Measurements from ENCODE around the gene PRKCA. TPM values are rescaled to one million over a fixed set of nuclear protein-coding genes. Genes with fewer than 3 reads are reported as not detected.
A peak's percentile ranks its signal among the peaks of the same experiment; 100 is the strongest.
"Not testable (repeated sequence)": the region's sequence is repeated elsewhere in the genome, so short reads cannot be mapped to it uniquely, and the experiment has no call there.

PRKCA gene
- 5.6 TPM for total RNA-seq
- long read RNA-seq, partial matches to known transcripts = 0 of 2 reads
- long read RNA-seq, other reads (novel, unspliced or antisense) = 1 of 2 reads

GRCh38 chr17:66301864-66302741, at the start of gene PRKCA:
Gene PRKCA, plus strand, starts transcription at chr17:66302613.
- Histone ChIP-seq H3K36me3 (no peaks in the 10 kb centered on the region), H3K27me3 (ENCODE audit: low read depth) (no peaks in the 10 kb centered on the region), H3K9me3 (replicated peaks) (no peaks in the 10 kb centered on the region), H3K27ac (replicated peaks) (peak within 1 kb of the TSS; percentile 82), H3K4me1 (peaks cover 27% of the 10 kb centered on the region), H3K4me3 (peak within 1 kb of the TSS; percentile 87)
- DNase-seq = peak; percentile 77
- no peak for TF ChIP-seq CTCF (IDR thresholded peaks at IDR 0.05; ENCODE audit: borderline replicate concordance)
- intact Hi-C loops (cut with micrococcal nuclease) = no loop called here

GRCh38 chr17:66253458-66253857, 49.0 kb upstream of the PRKCA start:
- H3K4me3 ChIP-seq; H3K36me3 ChIP-seq; H3K27me3 ChIP-seq (ENCODE audit: low read depth); DNase-seq; H3K27ac ChIP-seq (replicated peaks); H3K4me1 ChIP-seq; H3K9me3 ChIP-seq (replicated peaks): not testable (repeated sequence)
- intact Hi-C loops (cut with micrococcal nuclease) = loop anchor here (10.0 kb wide), 1 partner anchor 311 kb away; no protein-coding TSS in a partner anchor

GRCh38 chr17:66255112-66255511, 47.3 kb upstream of the PRKCA start:
- peak; percentile 83 for TF ChIP-seq CTCF (IDR thresholded peaks at IDR 0.05; ENCODE audit: borderline replicate concordance)
- intact Hi-C loops (cut with micrococcal nuclease) = loop anchor here (5.0 to 10.0 kb wide), 2 partner anchors 310 to 417 kb away; no protein-coding TSS in a partner anchor
- DNase-seq = no peak
- H3K27me3 ChIP-seq (ENCODE audit: low read depth) = no peaks in the 10 kb centered on the region
- no peak overlapping the region for H3K4me3 ChIP-seq
- no peaks in the 10 kb centered on the region for H3K4me1 ChIP-seq
- H3K36me3 ChIP-seq = no peaks in the 10 kb centered on the region
- no peaks in the 10 kb centered on the region for H3K9me3 ChIP-seq (replicated peaks)
- H3K27ac ChIP-seq (replicated peaks) = no peak overlapping the region

- no peaks in the 10 kb centered on the region for H3K9me3 ChIP-seq (replicated peaks)
- no peaks in the 10 kb centered on the region for H3K4me1 ChIP-seq
- no peaks in the 10 kb centered on the region for H3K27me3 ChIP-seq (ENCODE audit: low read depth)
- H3K27ac ChIP-seq (replicated peaks) = no peak overlapping the region
- no peaks in the 10 kb centered on the region for H3K36me3 ChIP-seq
- DNase-seq = no peak
- TF ChIP-seq CTCF (IDR thresholded peaks at IDR 0.05; ENCODE audit: borderline replicate concordance) = no peak
- H3K4me3 ChIP-seq = no peak overlapping the region
- intact Hi-C loops (cut with micrococcal nuclease) = loop anchor here (5.0 to 10.0 kb wide), 2 partner anchors 309 to 417 kb away; no protein-coding TSS in a partner anchor
These were observed 46.9 kb upstream of the PRKCA start for GRCh38 chr17:66255527-66255971.

GRCh38 chr17:66260275-66260674, 42.1 kb upstream of the PRKCA start:
- Histone ChIP-seq H3K9me3 (replicated peaks) (no peaks in the 10 kb centered on the region), H3K4me3 (no peak overlapping the region), H3K27me3 (ENCODE audit: low read depth) (peaks cover 25% of the 10 kb centered on the region), H3K27ac (replicated peaks) (no peak overlapping the region), H3K4me1 (no peaks in the 10 kb centered on the region), H3K36me3 (no peaks in the 10 kb centered on the region)
- TF ChIP-seq CTCF (IDR thresholded peaks at IDR 0.05; ENCODE audit: borderline replicate concordance) = no peak
- intact Hi-C loops (cut with micrococcal nuclease) = no loop called here
- no peak for DNase-seq

- no peaks in the 10 kb centered on the region for H3K9me3 ChIP-seq (replicated peaks)
- intact Hi-C loops (cut with micrococcal nuclease) = no loop called here
- DNase-seq = no peak
- H3K4me3 ChIP-seq = no peak overlapping the region
- no peak for TF ChIP-seq CTCF (IDR thresholded peaks at IDR 0.05; ENCODE audit: borderline replicate concordance)
- no peaks in the 10 kb centered on the region for H3K36me3 ChIP-seq
- H3K27me3 ChIP-seq (ENCODE audit: low read depth) = peaks cover 27% of the 10 kb centered on the region
- no peak overlapping the region for H3K27ac ChIP-seq (replicated peaks)
- H3K4me1 ChIP-seq = no peaks in the 10 kb centered on the region
These were observed 41.7 kb upstream of the PRKCA start for GRCh38 chr17:66260688-66261087.
